Heart left ventricle (tissue), 13 donors: Measurements from ENCODE around the gene VPS54.

Source experiments
- CTCF ChIP-seq, 12 donors: fragments of 200-600 bp; sonication (generic) in 4 of 12; IDR thresholded peaks; one replicate each; pipeline versions ENCODE4 v1.5.0 to v1.8.0; 2018 to 2022; ENCODE audit warnings: antibody characterized with exemption in 12 of 12, mild to moderate bottlenecking in 5 of 12
- POLR2A ChIP-seq, 2 donors: fragments of 450-650 bp; IDR thresholded peaks; one replicate each; pipeline ENCODE4 v1.6.1; 2017; ENCODE audit warnings: antibody characterized with exemption in 2 of 2, mild to moderate bottlenecking in 2 of 2, moderate library complexity in 2 of 2
- donor health status: ischemic (EF 13 %, LVEDD 7.1; RV severe dilation, severe dysfunction).
- donor health status: DM: no; HTN: yes; CAD: no.
- donor health status: DM: no; HTN: no; CAD: no.
- donor health status: ischemic (EF 25% LVEDD 6.9; RV normal size, moderate dysfunction).
- donor health status: ischemic (EF 25% LVEDD 5.7; RV mildly dilated, moderate dysfunction).
- donor health status: ischemic (EF 35%, LVEDD 5.7; RV mildly dilated, moderate dysfunction).
- donor health status: nonischemic (EF 11% LVEDD 7.7; RV severe dilation, severe dysfunction).
- donor health status: DM: yes; HTN: yes; CAD: no.
- donor health status: PGD.
- donor health status: ischemic (EF 29% LVEDD 5.4; RV normal size, mild dysfunction).
- donor health status: nonischemic (EF 23%, LVEDD 6.1; RV moderate dilation, normal function).

GRCh38 chr2:64065516-64065915, 46.3 kb upstream of the VPS54 start:
- TF ChIP-seq CTCF (IDR thresholded peaks at IDR 0.05) (no peak), POLR2A (IDR thresholded peaks at IDR 0.05) (no peak)
